Glutamatergic neuron (in vitro differentiated cells): ENCODE results near the gene ADD3. TPM values are rescaled to one million over a fixed set of nuclear protein-coding genes. Genes with fewer than 3 reads are reported as not detected.

Source experiments
- DNase-seq: peaks from one replicate; pipeline ENCODE4 v3.0.0; 2022
- H3K27ac Mint-ChIP-seq: one replicate; pipeline ENCODE4 v1.8.0; 2020; ENCODE audit warnings: mild to moderate bottlenecking, mixed read lengths, inconsistent platforms; ENCODE audit not compliant: unreplicated experiment
- H3K27me3 Mint-ChIP-seq: one replicate; pipeline ENCODE4 v1.8.0; 2020; ENCODE audit warnings: mild to moderate bottlenecking, moderate library complexity, mixed read lengths, inconsistent platforms; ENCODE audit not compliant: unreplicated experiment
- H3K36me3 Mint-ChIP-seq: one replicate; pipeline ENCODE4 v1.8.0; 2020; ENCODE audit warnings: mild to moderate bottlenecking, mixed read lengths, inconsistent platforms; ENCODE audit not compliant: unreplicated experiment
- H3K4me1 Mint-ChIP-seq: one replicate; pipeline ENCODE4 v1.8.0; 2020; ENCODE audit warnings: mild to moderate bottlenecking, low read depth, mixed read lengths, inconsistent platforms; ENCODE audit not compliant: unreplicated experiment
- H3K4me3 Mint-ChIP-seq: one replicate; pipeline ENCODE4 v1.8.0; 2020; ENCODE audit warnings: mild to moderate bottlenecking, mixed read lengths, inconsistent platforms; ENCODE audit not compliant: unreplicated experiment
- H3K9me3 Mint-ChIP-seq: one replicate; pipeline ENCODE4 v1.8.0; 2020; ENCODE audit warnings: mild to moderate bottlenecking, moderate library complexity, mixed read lengths, inconsistent platforms; ENCODE audit not compliant: unreplicated experiment
- total RNA-seq: library from RNA; stranded (reverse); fragmentation: NEBNext Ultra II Directional; extraction: Animal tissue kit (Norgen Biotek cat#: 25700); gene quantifications from one replicate; pipeline ENCODE4 v1.2.1, GENCODE V29; 2021; ENCODE audit not compliant: unreplicated experiment
- TF ChIP-seq, protein P1 (sequence below): fragments of 200-600 bp; sonication (generic); IDR thresholded peaks from one replicate; pipeline ENCODE4 v1.5.0; 2021; ENCODE audit not compliant: partially characterized antibody, unreplicated experiment

The ADD3 gene
- total RNA-seq, 1 donor from 2014 or later: 22.8 TPM

DNA sequence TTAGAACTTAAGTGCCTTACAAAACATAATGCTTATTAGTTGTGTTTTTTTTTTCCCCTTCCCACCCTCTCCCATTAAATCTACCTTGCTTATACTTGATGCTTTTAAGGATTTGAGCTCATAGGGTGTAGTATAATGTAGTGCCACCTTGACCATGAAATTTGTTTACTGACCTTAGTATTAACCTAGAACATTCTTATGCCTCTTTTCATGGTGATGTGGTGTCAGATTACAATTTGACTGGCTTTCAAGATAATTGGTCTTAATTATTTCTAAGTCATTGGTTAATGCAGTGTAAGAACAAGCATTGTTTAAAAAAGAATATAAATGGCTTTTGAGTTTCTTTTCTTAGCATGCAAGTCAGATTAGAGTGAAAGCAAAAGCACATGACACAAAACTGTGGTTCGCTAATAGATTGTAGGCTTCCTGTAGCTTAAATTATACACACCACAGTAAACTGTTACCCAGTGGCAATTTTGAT lies 61.8 kb downstream of the ADD3 start:
- no peaks in the 10 kb centered on the region for H3K4me1 Mint-ChIP-seq
- H3K4me3 Mint-ChIP-seq: no peak overlapping the region
- no peaks in the 10 kb centered on the region for H3K36me3 Mint-ChIP-seq
- TF ChIP-seq, protein P1, sequence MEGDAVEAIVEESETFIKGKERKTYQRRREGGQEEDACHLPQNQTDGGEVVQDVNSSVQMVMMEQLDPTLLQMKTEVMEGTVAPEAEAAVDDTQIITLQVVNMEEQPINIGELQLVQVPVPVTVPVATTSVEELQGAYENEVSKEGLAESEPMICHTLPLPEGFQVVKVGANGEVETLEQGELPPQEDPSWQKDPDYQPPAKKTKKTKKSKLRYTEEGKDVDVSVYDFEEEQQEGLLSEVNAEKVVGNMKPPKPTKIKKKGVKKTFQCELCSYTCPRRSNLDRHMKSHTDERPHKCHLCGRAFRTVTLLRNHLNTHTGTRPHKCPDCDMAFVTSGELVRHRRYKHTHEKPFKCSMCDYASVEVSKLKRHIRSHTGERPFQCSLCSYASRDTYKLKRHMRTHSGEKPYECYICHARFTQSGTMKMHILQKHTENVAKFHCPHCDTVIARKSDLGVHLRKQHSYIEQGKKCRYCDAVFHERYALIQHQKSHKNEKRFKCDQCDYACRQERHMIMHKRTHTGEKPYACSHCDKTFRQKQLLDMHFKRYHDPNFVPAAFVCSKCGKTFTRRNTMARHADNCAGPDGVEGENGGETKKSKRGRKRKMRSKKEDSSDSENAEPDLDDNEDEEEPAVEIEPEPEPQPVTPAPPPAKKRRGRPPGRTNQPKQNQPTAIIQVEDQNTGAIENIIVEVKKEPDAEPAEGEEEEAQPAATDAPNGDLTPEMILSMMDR: no peak
- no peaks in the 10 kb centered on the region for H3K27me3 Mint-ChIP-seq
- DNase-seq: no peak
- no peaks in the 10 kb centered on the region for H3K9me3 Mint-ChIP-seq
- no peak overlapping the region for H3K27ac Mint-ChIP-seq

DNA sequence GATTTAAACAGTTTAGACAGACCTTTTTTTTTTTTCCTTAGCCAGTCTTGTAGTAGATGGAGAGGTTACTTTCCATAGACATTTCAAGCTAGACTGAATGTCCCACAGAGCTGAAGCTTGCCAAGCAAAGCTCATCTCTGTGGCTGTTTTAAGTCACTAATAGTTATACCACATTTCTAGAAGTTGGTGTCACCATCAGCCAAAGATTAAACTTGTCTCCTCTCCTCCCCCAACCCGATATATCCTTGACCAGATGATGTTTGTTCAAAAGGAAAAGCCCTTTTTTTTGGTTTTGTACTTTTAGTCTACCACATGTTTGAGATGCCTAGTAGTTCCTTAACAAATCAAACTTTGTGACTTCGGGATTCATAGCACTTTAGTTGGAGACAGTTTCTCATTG lies 66.1 kb downstream of the ADD3 start:
- Mint-ChIP-seq H3K27ac (no peak overlapping the region), H3K4me1 (peaks cover 11% of the 10 kb centered on the region), H3K4me3 (no peak overlapping the region), H3K9me3 (no peaks in the 10 kb centered on the region), H3K27me3 (no peaks in the 10 kb centered on the region), H3K36me3 (no peaks in the 10 kb centered on the region)
- DNase-seq: no peak
- TF ChIP-seq, protein P1: no peak

DNA sequence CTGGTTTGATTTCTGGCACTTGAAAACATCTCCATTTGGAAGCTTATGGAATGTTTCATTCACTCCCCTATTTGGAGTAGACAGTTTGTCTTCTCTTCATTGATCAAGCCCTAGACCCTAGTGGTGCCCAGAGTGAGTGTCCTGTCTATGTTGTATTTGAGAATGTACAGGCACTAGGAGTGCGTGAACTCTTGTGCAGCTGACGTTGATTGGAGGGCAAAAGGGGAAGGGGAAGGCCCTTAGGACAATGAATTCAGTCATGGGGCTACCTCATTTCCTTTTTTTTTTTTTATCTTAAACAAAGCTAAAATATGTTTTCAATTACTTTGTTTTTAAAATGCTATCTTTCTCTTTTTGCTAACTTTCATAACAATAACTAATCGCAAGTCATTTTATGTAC lies 66.5 kb downstream of the ADD3 start:
- Mint-ChIP-seq H3K27ac (no peak overlapping the region), H3K27me3 (peaks cover 1% of the 10 kb centered on the region), H3K36me3 (no peaks in the 10 kb centered on the region), H3K9me3 (no peaks in the 10 kb centered on the region), H3K4me3 (no peak overlapping the region), H3K4me1 (peaks cover 11% of the 10 kb centered on the region)
- DNase-seq: no peak
- TF ChIP-seq, protein P1: no peak

DNA sequence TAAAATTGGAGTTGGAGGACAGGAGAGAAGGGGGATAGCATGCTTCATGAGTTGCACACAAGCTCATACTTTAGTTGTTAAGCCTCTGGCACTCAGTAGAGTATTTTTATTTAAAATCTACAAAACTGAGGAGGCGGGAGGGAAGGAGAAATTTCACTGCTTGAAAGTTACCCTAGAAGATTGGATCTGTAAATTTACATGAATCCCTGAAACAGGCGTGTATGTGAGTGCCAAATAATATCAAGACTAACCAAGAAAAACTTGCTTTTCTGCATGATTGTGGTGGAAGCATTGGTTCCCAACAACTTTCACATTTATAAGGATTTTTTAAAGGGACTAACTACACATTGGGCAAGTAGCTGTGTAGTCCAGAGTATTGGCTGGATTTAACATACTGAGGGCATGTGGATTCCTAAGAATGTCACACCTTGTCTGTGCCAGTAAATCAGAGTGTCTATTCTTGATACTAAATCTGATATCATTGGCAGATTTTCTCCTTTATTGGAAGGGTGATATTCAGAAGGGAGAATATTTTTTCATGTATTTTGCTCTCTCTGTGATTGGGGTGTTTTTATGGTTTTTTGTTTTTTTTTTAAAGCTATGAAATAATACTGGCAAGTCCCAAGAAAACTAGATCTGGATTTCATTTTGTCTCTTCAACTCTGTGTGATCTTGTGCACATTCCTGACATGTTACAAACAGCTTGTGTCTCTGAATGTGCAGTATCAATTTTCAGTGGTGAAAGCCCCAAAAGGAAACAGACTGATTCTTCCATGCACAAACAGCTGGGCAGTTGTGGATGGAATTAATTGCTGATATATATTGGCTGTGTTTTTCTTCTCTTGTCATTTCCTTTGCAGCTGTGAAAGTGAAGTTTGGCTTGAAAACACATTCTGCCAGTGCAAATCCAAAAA lies 67.2 kb downstream of the ADD3 start:
- Mint-ChIP-seq H3K4me1 (peaks cover 11% of the 10 kb centered on the region), H3K9me3 (no peaks in the 10 kb centered on the region), H3K36me3 (no peaks in the 10 kb centered on the region), H3K27me3 (peaks cover 1% of the 10 kb centered on the region), H3K4me3 (no peak overlapping the region), H3K27ac (no peak overlapping the region)
- TF ChIP-seq, protein P1: no peak
- no peak for DNase-seq

DNA sequence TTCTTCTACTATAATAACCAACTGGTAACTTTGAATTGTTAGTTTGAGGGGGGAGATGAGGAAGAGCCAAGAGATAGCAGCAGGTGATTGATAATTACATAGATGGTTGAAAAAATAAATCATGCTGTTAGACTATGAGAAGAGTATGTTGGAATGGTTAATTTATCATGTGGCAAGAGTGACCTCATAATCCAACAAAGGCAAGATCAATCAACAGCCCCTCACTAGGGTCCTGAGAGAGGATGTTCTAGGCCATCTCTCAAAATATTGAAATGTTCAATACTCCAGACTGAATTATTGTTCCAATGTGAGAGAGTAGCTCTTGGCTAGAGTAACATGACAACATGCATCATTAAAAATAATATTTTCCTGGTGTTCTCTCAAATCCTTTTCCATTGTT lies 67.9 kb downstream of the ADD3 start:
- Mint-ChIP-seq H3K36me3 (no peaks in the 10 kb centered on the region), H3K4me3 (no peak overlapping the region), H3K27me3 (peaks cover 1% of the 10 kb centered on the region), H3K4me1 (peaks cover 11% of the 10 kb centered on the region), H3K9me3 (no peaks in the 10 kb centered on the region), H3K27ac (no peak overlapping the region)
- TF ChIP-seq, protein P1: no peak
- no peak for DNase-seq
